Fibroblast of skin of back (primary cell): ENCODE measurements around the gene MIXL1.
"Not testable (repeated sequence)": the region's sequence is repeated elsewhere in the genome, so short reads cannot be mapped to it uniquely, and the experiment has no call there.

Experiments
- DNase-seq: peaks from one replicate; pipeline ENCODE4 v3.0.0-alpha.2; 2013

Gene MIXL1

GRCh38 chr1:226215239-226215638 lies 8.2 kb upstream of the MIXL1 start:
- DNase-seq: no peak

- DNase-seq: no peak
Measured at GRCh38 chr1:226216056-226216455, 7.4 kb upstream of the MIXL1 start.

- DNase-seq: no peak
Measured at GRCh38 chr1:226217273-226217672, 6.2 kb upstream of the MIXL1 start.

- no peak for DNase-seq
Measured at GRCh38 chr1:226220473-226221189, 2.8 kb upstream of the MIXL1 start.

- DNase-seq: no peak
Measured at GRCh38 chr1:226222686-226223085, 778 bp upstream of the MIXL1 start.

- no peak for DNase-seq
Measured at GRCh38 chr1:226223786-226224244, 351 bp downstream of the MIXL1 start.

- no peak for DNase-seq
Measured at GRCh38 chr1:226226601-226227000, 3.1 kb downstream of the MIXL1 start.

GRCh38 chr1:226233293-226233692 lies 9.8 kb downstream of the MIXL1 start:
- no peak for DNase-seq

- DNase-seq: no peak
Measured at GRCh38 chr1:226233806-226234205, 10.3 kb downstream of the MIXL1 start.

GRCh38 chr1:226236826-226237225 lies 13.4 kb downstream of the MIXL1 start:
- DNase-seq: no peak

GRCh38 chr1:226239421-226239820 lies 16.0 kb downstream of the MIXL1 start:
- no peak for DNase-seq

GRCh38 chr1:226248091-226248490 lies 24.6 kb downstream of the MIXL1 start:
- DNase-seq: no peak

GRCh38 chr1:226248796-226249195 lies 25.3 kb downstream of the MIXL1 start:
- DNase-seq: no peak

- no peak for DNase-seq
Measured at GRCh38 chr1:226250511-226250910, 27.0 kb downstream of the MIXL1 start.

GRCh38 chr1:226252841-226253240 lies 29.4 kb downstream of the MIXL1 start:
- DNase-seq: not testable (repeated sequence)

- DNase-seq: no peak
Measured at GRCh38 chr1:226253933-226254332, 30.5 kb downstream of the MIXL1 start.

- no peak for DNase-seq
Measured at GRCh38 chr1:226255380-226255779, 31.9 kb downstream of the MIXL1 start.

GRCh38 chr1:226261818-226262217 lies 38.4 kb downstream of the MIXL1 start:
- DNase-seq: no peak

GRCh38 chr1:226268421-226269124 lies 45.1 kb downstream of the MIXL1 start:
- DNase-seq: peak; percentile 59

GRCh38 chr1:226272233-226272902 lies 48.9 kb downstream of the MIXL1 start:
- DNase-seq: peak; percentile 27

GRCh38 chr1:226274138-226274537 lies 50.7 kb downstream of the MIXL1 start:
- no peak for DNase-seq

- no peak for DNase-seq
Measured at GRCh38 chr1:226276077-226276682, 52.7 kb downstream of the MIXL1 start.
